HG02885 (cell line): ENCODE data around the gene RUVBL2.

ENCODE experiments used
- ATAC-seq: cut with Tn5 transposase; IDR thresholded peaks from one replicate; pipeline ENCODE4 v1.9.1; 2021; ENCODE audit warnings: mild to moderate bottlenecking; ENCODE audit not compliant: unreplicated experiment, poor library complexity

Gene RUVBL2

GRCh38 chr19:48993175-48994034 is at the start of gene RUVBL2, which contains the start of gene GYS1:
Gene RUVBL2, plus strand, starts transcription at chr19:48993887. Its CDS starts 25 bp downstream, at chr19:48993912.
Gene GYS1, minus strand, starts transcription at chr19:48993309. Its CDS starts 197 bp downstream, at chr19:48993112.
- peak; percentile 89 for ATAC-seq

DNA sequence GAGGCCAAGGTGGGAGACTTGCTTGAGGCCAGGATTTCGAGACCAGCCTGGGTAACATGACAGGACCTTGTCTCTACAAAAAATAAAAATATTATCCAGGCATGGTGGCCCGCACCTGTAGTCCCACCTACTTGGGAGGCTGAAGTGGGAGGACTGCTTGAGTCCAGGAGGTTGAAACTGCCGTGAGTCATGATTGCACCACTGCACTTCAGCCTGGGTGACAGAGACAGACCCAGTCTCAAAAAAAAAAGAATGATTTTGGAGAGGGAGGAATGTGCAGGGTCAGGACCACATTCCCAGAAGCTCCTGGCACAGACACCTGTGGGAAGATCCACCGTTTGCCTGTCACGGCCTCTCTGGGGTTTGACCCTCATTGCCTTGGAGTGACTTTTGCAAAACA is 48.3 kb upstream of the RUVBL2 start:
- ATAC-seq, result no peak

- ATAC-seq, result no peak
Measured at GRCh38 chr19:48945817-48946216, 47.9 kb upstream of the RUVBL2 start.

DNA sequence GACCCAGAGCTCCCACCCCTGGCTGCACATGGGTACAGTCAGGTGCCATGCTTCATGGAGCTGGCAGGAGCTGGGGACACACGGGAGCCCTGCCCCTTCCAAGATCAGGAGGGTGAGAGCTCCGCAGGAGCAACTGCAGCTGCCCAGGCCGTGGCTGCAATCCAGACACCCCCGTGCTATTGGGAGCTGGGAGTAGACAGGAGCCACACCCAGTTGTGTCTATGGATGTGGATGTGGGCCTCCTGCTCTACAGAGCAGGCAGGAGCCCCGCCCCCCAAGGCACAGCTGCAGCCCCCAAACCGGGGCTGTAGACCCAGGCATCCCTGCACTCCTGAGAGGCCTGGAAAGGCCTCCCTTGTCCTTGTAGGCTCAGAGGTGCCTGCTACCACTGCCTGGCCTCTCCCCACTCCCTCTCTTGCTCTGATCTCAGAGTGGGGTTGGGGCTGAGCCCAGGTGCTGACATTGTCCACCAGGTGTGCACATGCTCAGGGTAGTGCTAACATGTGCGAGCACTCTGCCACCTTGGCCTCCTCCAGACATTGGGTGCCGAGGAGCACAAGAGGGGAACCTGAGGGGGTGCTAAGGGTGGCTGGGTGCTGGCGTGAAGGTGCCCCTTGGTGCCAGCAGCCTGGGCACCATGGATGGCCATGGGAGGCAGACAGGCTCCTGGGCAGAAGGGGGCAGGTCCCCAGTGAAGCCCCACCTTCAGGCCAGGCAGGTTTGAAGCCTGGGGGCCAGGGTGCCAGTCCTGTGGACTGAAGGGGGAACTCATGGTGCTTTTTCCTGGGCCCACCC is 47.0 kb upstream of the RUVBL2 start:
- ATAC-seq, result no peak

- no peak for ATAC-seq
Measured at GRCh38 chr19:48947258-48947542, 46.5 kb upstream of the RUVBL2 start.

GRCh38 chr19:48950159-48950558 is 43.5 kb upstream of the RUVBL2 start:
- ATAC-seq, result no peak

GRCh38 chr19:48950830-48951519 is 42.7 kb upstream of the RUVBL2 start:
- no peak for ATAC-seq

DNA sequence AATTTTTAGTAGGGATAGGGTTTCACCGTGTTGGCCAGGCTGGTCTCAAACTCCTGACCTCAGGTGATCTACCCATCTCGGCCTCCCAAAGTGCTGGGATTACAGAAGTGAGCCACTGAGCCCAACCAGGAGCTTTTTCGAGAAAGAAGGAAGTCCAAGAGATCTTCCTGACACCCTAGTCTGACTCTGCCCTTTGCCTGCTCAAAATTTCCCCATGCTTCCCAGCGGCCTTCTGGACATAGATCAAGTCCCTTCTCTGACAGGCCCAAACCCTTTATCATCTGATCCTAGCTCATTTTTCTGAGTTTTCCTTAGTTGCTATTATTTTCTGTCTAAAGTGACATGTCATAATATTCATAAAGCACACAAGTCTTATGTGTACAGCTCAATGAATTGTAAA is 40.5 kb upstream of the RUVBL2 start:
- no peak for ATAC-seq

- ATAC-seq, result no peak
Measured at GRCh38 chr19:48953990-48954594, 39.6 kb upstream of the RUVBL2 start.

GRCh38 chr19:48954595-48955307 is 38.9 kb upstream of the RUVBL2 start, which contains the start of gene BAX:
Gene BAX, plus strand, starts transcription at chr19:48954875. Its CDS starts 54 bp downstream, at chr19:48954929.
- ATAC-seq, result peak; percentile 82

DNA sequence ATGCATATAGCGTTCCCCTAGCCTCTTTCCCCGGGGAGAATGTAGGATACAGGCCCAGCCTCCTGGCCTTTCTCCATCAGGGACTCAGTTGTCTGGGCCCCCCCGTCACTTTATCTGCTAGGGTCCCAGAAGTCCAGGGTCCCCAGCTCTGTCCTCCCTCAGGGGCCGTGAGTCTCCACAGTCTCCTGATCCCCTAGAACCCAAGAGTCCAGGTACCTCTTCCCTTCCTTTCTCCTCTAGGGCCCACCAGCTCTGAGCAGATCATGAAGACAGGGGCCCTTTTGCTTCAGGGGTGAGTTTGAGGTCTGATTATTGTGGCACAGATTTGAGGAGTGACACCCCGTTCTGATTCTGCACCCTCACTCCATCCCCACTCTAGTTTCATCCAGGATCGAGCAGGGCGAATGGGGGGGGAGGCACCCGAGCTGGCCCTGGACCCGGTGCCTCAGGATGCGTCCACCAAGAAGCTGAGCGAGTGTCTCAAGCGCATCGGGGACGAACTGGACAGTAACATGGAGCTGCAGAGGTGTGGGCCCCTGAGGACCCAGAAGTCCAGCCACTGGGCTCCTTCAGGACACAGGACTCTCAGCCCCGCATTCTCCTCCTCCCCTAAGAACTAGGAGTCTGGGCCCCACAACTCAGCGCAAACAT is 38.3 kb upstream of the RUVBL2 start:
- ATAC-seq, result no peak

- no peak for ATAC-seq
Measured at GRCh38 chr19:48958006-48958405, 35.7 kb upstream of the RUVBL2 start.

DNA sequence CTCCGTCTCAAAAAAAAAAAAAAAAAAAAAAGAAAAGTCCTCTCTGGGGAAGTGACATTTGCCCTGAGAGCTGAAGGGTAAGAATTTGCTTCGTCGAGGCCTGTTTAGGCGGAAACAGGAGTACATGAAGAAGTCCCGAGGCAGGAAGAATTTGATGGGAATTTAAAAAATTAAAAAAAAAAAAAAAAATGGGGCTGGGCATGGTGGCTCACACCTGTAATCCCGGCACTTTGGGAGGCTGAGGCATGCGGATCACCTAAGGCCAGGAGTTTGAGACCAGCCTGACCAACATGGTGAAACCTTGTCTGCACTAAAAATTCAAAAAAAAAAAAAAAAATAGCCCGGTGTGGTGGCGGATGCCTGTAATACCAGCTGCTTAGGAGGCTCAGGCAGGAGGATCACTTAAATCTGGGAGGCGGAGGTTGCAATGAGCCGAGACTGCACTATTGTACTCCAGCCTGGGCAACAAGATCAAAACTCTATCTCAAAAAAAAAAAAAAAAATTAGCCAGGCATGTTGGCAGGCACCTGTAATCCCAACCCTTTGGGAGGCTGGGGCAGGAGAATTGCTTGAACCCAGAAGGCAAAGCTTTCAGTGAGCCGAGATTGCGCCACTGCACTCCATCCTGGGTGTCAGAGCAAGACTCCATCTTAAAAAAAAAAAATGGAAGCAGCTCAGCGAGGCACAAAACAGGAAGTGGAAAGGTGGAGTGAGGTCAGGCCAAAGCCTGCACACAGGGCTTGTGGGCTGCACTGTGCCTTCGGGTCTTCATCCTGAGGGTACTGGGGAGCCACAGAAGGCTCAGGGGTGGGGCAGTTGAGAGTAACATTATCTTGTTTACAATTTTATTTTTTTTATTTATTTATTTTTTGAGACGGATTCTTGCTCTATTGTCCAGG is 34.1 kb upstream of the RUVBL2 start:
- no peak for ATAC-seq

DNA sequence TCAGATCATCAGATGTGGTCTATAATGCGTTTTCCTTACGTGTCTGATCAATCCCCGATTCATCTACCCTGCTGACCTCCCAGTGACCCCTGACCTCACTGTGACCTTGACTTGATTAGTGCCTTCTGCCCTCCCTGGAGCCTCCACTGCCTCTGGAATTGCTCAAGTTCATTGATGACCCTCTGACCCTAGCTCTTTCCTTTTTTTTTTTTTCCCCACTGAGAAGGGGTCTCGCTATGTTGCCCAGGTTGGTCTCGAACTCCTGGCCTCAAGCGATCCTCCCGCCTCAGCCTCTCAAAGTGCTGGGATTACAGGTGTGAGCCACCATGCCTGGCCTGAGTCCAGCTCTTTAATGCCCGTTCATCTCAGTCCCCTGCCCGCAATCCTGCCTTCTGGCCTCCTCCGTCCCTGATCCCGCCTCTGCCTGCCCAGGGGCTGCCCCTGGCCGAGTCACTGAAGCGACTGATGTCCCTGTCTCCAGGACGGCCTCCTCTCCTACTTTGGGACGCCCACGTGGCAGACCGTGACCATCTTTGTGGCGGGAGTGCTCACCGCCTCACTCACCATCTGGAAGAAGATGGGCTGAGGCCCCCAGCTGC is 32.5 kb upstream of the RUVBL2 start:
- no peak for ATAC-seq

DNA sequence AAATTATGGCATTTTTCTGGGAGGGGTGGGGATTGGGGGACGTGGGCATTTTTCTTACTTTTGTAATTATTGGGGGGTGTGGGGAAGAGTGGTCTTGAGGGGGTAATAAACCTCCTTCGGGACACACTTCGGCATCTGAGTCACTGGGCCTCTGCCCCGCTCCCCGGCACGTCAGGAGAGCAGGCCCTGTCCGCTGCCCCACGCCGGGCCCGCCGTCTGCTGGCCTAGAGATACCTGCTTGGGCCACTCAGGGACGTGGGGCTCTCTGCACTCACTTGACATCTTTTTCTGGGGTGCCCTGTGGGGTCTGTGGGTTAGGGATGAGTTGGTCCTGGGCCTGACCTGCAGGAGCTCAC is 32.0 kb upstream of the RUVBL2 start:
- ATAC-seq, result no peak

GRCh38 chr19:48962029-48962848 is 31.4 kb upstream of the RUVBL2 start:
- ATAC-seq, result peak; percentile 27

GRCh38 chr19:48962849-48963165 is 30.9 kb upstream of the RUVBL2 start:
- ATAC-seq, result no peak
